Fibroblast of lung (primary cell): ENCODE measurements around the gene RGS12.

Experiments
- EZH2 ChIP-seq: IDR thresholded peaks from 2 replicates; pipeline ENCODE4 v1.5.1; 2012; ENCODE audit warnings: low read length, control low read depth, mild to moderate bottlenecking; ENCODE audit errors: missing control alignments
- TF ChIP-seq, protein P1 (sequence below), 2 donors: IDR thresholded peaks in 1 of 2; conservative IDR thresholded peaks in 1 of 2; 1 replicate in 1 of 2; 2 replicates in 1 of 2; pipeline ENCODE4 v1.5.1; 2011 to 2012; ENCODE audit warnings: low read length in 2 of 2, control low read depth in 1 of 2, inconsistent platforms in 1 of 2, low read depth in 1 of 2, mild to moderate bottlenecking in 1 of 2

DNA sequence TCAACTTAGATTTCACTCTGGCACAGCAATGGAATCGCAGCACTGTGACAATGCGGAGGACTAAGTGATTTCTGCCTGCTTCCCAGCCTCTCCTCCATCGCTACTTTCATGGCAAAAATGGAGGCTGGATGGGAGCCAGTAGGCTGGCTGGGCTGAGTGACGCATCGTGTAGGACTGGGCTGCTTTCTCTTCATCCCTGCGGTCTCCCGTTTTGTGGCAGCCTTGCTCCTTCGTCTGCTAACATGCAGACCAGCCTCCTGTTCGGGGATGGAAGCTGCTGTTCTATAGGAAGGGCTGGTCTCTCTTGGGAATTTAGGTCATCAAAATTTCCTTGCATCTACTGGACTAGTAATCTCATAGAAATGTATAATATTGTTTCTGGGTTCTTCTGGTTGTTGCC lies 15.8 kb upstream of the RGS12 start:
- TF ChIP-seq EZH2 = no peak
- TF ChIP-seq, protein P1, sequence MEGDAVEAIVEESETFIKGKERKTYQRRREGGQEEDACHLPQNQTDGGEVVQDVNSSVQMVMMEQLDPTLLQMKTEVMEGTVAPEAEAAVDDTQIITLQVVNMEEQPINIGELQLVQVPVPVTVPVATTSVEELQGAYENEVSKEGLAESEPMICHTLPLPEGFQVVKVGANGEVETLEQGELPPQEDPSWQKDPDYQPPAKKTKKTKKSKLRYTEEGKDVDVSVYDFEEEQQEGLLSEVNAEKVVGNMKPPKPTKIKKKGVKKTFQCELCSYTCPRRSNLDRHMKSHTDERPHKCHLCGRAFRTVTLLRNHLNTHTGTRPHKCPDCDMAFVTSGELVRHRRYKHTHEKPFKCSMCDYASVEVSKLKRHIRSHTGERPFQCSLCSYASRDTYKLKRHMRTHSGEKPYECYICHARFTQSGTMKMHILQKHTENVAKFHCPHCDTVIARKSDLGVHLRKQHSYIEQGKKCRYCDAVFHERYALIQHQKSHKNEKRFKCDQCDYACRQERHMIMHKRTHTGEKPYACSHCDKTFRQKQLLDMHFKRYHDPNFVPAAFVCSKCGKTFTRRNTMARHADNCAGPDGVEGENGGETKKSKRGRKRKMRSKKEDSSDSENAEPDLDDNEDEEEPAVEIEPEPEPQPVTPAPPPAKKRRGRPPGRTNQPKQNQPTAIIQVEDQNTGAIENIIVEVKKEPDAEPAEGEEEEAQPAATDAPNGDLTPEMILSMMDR (conservative IDR thresholded peaks at IDR 0.05 in 1 of 2, IDR thresholded peaks at IDR 0.05 in 1 of 2; ENCODE audit: low read depth in 1 of 2, low read length in 2 of 2) = no peak
